VCaP (cell line): ENCODE measurements around the gene PIAS1.
A peak's percentile ranks its signal among the peaks of the same experiment; 100 is the strongest.

Source experiments
- H3K27ac ChIP-seq: fragments of 450-650 bp; 2 replicates; pipeline ENCODE4 v1.5.1; 2017
- CTCF ChIP-seq: fragments of 450-650 bp; conservative IDR thresholded peaks from 2 replicates; pipeline ENCODE4 v1.5.1; 2017; ENCODE audit warnings: mild to moderate bottlenecking, moderate library complexity

PIAS1 gene

GRCh38 chr15:68192117-68192516 lies 138.0 kb downstream of the PIAS1 start:
- H3K27ac ChIP-seq: no peak overlapping the region
- no peak for TF ChIP-seq CTCF

GRCh38 chr15:68192804-68193486 lies 138.8 kb downstream of the PIAS1 start:
- no peak overlapping the region for H3K27ac ChIP-seq
- TF ChIP-seq CTCF: no peak

- H3K27ac ChIP-seq: peak overlapping the region; percentile 36
These were observed 141.4 kb downstream of the PIAS1 start for GRCh38 chr15:68195336-68196112.

GRCh38 chr15:68196445-68197169 lies 142.5 kb downstream of the PIAS1 start:
- no peak for TF ChIP-seq CTCF

More at GRCh38 chr15:68195336-68196112, 141.4 kb downstream of the PIAS1 start:
- peak; percentile 36; the same call in 1 of the 2 replicates for TF ChIP-seq CTCF

GRCh38 chr15:68197170-68197492 lies 143.0 kb downstream of the PIAS1 start:
- H3K27ac ChIP-seq: no peak overlapping the region
- TF ChIP-seq CTCF: no peak

More at GRCh38 chr15:68196445-68197169, 142.5 kb downstream of the PIAS1 start:
- H3K27ac ChIP-seq: no peak overlapping the region

GRCh38 chr15:68197661-68198437 lies 143.7 kb downstream of the PIAS1 start:
- TF ChIP-seq CTCF: no peak
- H3K27ac ChIP-seq: peak overlapping the region; percentile 5; the same call in 1 of the 2 replicates

GRCh38 chr15:68199340-68199739 lies 145.2 kb downstream of the PIAS1 start:
- 0 out of 2 replicates have a peak overlapping the region, but pooled peaks have one; percentile 8 for H3K27ac ChIP-seq
- TF ChIP-seq CTCF: no peak
